GM04503 (cell line): ENCODE data around the gene TRPV3.
"Not testable (repeated sequence)": the region's sequence is repeated elsewhere in the genome, so short reads cannot be mapped to it uniquely, and the experiment has no call there.

ENCODE experiments used
- DNase-seq: peaks from one replicate; pipeline ENCODE4 v3.0.0-alpha.2; 2012; ENCODE audit warnings: low read depth

Gene TRPV3

DNA sequence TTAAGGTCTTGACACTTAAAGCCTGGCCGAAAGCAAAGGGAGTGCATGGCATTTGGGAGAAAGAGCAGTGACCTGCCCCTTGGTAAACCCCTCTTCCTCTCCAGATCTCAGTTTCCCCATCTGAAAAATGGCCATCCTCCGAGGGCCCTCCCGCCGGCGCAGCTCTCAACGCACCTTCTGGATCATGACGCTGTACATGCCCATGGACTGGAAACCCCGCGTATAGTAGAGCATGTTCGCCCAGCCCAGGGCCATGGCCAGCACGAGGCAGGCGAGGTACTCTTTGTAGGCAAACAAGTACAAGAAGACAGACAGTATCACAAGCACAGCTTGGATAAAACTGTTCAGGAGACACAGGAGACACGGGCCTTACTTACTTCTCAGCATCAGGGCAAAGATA lies 33.6 kb downstream of the TRPV3 start:
- DNase-seq, result no peak

DNA sequence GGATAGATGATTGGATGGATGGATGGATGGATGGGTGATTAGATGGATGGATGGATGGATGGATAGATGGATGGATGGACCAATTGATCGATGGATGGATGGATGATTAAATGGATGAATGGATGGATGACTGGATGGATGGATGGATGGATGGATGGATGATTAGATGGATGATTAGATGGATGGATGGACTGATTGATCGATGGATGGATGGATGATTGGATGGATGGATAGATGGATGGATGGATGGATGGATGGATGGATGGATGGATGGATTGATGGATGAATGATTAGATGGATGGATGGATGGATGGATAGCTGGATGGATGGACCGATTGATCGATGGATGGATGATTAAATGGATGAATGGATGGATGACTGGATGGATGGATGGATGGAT lies 38.1 kb downstream of the TRPV3 start:
- DNase-seq, result not testable (repeated sequence)

DNA sequence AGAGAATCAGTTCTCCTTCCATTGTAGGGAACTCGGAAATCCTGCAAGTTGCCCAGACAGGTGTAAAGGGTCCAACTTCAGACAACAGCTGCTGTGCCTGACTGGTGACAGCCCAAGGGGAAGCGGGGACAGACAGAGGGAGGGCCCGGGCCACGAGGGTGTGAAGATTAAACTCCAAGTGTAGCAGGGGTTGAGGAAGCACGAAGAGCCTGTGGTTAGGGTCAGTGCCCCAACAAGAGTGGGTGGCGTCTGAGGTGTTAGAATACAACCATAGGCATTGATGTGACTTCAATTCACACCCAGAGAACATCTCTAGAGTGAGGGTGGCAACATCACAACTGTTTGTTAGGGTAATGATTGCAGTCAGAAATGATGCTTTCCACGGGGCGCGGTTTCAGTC lies 42.7 kb downstream of the TRPV3 start:
- no peak for DNase-seq

DNA sequence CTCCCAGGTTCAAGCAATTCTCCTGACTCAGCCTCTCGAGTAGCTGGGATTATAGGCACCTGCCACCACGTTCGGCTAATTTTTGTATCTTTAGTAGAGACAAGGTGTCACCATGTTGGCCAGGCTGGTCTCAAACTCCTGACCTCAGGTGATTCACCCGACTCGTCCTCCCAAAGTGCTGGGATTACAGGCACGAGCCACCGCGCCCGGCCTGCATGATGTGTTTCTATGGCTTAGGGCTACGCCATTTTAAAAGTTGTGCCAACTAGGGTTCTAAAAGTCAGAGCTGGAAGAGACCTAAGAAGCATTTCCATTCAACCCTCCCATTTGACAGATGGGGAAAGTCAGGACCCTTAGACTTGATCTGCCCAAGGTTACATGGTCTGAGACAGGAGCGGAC lies 43.4 kb downstream of the TRPV3 start:
- DNase-seq, result not testable (repeated sequence)

DNA sequence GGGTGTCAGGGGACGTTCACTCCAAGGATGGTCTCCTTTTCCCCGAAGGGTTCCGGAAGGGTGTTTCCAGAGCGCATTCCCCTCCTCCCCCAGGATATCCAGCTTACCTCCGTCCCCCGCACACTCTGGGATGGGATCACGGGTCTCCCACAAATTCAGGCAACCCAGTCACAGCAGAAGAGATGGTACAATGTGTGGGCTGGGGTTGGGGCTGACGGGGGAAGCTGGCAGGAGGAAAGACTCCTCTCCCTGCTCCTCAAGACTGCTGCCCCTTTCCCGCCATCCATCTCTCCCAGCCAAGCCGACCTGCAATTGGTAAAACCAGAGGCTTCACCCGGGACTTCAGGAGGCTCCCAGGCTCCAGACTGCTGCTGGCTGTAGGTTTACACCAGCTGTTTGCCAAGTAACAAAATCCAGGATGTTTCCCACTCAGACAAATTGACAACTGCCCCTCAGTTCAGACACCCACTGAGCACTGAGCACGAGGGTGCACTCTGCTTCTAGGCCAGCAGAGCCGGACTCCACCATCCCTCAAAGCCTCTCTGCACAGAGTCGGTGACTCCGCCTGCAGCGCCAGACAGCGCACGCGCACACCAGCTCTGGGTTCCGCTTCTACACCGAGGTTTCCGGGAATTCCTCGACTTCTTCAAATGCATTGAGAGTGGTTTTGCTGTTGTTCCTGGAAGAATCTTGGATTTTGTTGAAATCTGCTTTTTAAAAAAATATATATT lies 44.1 kb downstream of the TRPV3 start:
- DNase-seq, result no peak

DNA sequence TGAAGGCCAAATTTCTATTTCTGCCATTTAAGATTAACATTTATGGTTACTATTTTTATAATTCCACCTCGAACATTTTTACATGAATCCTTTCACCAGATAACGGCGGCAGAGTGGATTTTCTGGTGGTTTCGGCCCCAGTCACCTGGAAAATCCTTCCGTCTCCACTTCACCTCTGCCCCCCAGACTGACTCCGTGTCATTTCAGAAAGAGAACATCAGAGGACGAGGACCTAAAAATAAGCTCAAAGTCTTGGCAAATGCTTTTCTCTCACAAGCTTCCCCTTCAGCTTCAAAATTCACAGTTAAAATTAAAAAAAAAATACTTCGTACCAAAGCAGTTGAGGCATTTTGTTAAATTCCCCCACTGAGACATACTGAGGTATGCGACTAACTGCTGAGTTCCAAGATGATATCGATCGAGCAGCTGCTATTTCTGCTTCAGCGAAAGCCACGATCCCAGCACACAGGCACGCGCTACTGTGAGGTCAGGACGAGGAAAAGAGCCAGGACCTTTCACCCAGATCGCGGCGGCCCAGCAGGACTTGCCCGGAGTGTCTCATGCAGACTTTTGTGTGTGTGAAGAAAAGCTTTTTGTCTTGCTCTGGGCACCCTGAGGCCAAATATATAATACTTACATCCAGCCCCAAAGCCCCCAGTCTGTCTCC lies 45.0 kb downstream of the TRPV3 start:
- DNase-seq, result peak; percentile 61

DNA sequence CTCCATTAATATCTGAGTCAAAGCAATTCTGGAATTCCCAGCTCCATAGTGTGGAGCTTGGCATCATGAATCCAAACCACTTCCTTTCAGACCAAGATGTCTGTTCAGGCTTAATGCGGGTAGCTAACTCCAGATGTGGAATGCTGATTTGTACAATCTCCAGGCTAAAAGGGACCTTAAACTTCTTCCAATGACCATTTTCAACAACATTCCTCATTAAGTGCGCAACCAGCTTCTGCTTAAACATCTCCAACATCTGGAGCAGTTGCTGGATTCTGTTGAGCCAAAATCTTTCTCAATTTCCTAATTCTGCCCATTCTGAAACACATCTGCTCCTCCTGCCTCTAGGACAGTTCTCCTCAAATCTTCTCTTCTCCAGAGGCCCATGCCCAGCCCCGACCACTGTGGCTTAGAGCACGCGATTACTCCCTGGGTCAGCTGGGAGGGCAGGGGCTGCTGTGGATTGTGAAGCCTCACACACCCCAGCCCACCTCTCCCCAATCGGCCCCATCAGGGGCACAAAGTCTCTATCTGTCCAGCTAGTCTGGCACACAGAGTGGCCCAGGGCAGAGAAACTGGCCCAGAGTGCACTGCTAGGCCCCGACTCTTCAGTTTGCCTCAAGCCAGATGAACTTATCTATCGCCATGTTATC lies 45.6 kb downstream of the TRPV3 start:
- peak; percentile 54 for DNase-seq

DNA sequence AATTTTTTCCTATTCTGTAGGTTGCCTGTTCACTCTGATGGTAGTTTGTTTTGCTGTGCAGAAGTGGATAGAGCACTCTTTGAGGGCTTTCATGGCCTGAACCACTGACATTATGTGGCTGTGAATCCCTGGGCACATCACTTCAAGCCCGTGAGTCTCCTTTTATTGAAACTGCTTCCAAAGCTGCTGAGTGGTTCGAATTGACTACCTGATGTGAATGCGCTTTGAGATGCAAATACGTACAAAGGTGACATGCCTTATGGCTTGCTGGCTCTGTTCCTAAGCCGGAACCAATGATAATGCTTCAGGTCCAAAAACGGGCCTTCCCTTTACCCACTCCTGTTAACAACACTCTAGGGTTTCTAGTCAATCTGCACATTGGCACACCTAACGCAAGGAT lies 47.5 kb downstream of the TRPV3 start:
- no peak for DNase-seq

DNA sequence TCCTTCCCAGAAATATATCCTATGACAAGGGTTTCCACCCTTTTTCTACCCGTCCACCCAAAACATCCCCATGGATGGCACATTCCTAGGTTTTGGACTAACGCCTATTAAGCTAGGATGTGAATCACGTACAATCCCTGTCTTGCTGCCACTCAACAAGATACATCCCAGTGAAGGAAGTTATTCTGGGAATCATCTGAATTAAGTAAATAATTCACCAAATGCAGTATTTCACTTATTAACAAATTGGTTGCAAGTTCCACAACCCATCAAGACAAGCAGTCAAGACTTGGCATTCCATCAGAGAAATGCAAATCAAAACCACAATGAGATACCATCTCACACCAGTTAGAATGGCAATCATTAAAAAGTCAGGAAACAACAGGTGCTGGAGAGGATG lies 49.7 kb downstream of the TRPV3 start:
- DNase-seq, result no peak

DNA sequence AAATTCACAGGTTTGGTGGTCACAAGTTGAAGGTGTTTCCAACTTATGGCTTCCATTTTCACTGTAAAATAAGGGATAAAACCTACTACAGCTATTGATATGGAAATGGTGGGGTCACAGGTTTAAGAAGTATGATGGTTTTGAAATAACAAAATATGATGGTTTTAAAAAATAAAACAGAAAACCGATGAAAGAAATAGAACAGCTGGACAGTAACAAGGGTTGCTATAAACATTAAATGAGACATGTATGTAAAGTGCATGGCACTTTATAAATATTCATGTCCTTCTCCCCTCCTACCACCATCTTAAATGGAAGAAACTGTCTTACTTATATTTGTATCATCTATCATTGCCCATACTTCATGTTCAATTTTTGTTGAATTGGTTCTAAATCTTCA lies 50.5 kb downstream of the TRPV3 start:
- no peak for DNase-seq

DNA sequence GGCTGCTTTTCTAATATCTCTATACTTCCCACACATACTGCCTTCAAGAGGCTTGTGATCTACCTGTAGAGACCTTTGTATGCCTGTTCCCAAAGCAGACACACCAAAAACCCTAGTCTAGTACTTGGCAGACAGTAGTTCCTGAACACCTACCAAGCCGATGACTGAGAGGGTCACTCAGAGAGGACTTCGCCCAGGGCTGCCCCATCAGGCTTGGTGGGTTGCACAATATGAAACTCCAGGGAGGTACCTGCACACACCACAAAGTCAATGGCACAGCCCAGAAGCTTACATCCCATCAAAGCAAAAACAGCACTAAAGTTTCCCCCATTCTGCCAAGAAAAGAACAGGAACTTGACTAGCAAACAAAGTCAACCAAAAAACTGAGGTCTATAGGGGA lies 51.6 kb downstream of the TRPV3 start:
- DNase-seq, result no peak

DNA sequence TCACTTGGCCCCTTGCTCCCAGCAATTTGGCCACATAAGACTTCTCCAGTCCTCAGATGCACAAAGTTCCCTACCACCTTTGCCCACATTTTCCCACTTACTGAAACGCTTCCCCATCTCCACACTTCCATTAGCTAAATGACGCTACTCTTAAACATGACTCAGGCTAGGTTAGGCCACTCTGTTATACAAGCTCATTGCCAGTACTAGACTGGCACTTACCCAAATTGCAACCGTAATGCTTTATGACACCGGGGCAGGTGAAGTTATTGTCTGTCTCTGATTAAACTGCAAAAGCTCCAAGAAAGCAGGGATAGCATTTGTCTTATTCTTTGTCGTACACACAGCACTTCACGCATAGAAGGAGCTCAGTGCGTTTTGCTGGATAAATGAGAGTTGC lies 52.6 kb downstream of the TRPV3 start:
- no peak for DNase-seq

DNA sequence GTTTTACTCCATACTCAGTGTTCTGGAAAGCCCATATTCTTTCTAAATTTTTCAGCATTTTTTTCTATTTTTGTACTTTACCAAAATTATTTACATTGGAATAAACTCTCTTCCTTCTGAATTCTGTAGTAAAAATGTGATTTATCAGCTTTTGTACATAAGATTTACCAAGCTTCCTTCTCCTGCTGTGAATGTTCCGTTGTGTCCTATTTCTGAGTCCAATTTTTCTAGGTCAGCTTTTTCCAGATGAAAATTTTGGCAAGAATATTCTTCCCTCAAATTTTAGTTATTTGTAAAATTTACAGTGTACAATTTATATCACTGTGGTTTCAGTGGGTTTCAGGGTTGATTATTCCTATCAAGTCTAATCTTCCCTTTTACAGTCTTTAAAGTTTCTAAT lies 54.3 kb downstream of the TRPV3 start:
- no peak for DNase-seq

DNA sequence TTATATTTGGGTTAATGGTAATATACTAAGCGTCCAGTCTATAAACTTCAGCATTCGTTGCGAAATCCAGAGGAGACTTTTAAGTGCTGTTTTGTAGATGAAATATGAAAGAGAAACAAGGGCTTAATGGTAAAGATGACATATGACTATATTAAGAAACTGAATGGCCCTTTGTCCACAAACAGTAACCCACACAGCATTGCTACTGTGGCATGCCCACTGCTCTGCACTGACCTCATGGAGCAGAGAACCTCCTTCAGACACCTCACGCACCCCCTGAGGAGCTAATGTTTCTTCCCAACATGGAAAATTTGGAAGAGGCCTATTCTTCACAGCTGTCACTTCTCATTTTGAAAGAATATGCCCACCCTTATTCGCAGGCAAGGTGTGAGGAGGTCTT lies 55.1 kb downstream of the TRPV3 start:
- no peak for DNase-seq

DNA sequence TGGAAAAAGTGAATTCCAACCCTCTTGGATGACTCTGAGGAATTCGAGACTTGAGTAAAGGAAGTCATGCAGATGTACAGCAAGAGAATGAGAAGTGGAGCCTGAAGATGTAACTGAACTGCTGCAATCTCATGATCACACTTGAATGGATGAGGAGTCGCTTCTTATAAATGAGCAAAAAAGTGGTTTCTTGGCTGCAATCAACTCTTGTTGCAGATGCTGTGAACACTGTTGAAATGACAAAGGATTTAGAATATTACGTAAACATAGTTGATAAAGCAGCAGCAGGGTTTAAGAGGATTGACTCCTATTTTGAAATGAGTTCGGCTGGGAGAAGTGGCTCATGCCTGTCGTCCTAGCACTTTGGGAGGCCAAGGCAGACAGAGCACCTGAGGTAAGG lies 56.3 kb downstream of the TRPV3 start:
- no peak for DNase-seq

DNA sequence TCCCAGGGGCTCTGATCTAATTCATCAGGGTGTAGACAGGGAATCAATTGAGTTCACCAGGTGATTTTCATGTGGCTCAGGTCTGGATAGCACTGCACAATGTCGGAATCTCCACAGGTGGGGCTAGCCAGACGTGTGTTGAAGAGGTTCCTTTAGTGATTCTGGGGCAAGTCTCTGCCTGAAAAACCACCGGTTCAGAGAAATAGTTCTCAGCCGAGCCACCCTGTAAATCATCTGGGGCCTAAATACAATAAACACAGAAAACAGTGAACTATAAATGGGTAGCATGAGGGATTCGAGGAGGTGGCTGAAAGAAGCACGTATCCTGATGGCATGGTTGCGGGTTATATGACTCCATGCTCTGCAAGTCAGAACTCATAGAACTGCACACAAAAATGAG lies 60.5 kb downstream of the TRPV3 start:
- no peak for DNase-seq

DNA sequence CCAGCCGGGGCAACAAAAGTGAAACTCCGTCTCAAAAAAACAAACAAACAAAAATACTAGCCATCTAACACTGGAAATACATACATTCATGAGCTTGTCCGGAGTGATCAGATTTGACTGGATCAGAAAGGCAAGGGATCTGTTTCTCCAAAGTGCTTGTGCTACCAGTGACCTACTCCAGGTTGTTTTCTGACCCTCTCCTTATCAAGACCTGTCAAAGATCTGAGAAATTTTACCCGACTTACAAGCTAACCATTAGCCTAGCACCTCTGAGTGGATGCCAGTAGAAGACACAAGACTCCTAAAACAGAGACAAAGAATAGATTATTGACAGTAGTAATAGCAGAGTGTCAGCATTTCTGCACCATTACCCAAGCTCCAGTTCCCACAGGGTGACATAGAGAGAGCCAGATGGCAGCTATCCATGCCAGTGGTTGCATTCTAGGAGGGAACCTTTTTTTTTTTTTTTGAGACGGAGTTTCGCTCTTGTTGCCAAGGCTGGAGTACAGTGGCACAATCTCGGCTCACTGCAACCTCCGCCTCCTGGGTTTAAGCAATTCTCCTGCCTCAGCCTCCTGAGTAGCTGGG lies 72.0 kb downstream of the TRPV3 start:
- DNase-seq, result no peak

DNA sequence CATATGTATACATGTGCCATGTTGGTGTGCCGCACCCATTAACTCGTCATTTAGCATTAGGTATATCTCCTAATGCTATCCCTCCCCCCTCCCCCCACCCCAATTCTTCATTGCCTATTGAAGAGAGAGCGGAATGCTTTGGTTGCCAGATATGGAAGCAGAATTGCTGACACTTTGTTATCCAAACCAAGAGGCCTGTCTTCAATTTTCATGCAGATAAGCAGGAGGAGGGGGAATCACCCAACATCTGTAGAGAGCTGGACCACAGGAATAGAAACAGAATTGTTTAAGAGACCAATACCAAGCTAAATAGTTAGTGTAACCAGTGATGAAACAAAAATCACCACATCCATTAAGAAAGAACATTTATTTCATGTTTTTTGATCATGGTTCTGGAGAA lies 74.8 kb downstream of the TRPV3 start:
- DNase-seq, result no peak

DNA sequence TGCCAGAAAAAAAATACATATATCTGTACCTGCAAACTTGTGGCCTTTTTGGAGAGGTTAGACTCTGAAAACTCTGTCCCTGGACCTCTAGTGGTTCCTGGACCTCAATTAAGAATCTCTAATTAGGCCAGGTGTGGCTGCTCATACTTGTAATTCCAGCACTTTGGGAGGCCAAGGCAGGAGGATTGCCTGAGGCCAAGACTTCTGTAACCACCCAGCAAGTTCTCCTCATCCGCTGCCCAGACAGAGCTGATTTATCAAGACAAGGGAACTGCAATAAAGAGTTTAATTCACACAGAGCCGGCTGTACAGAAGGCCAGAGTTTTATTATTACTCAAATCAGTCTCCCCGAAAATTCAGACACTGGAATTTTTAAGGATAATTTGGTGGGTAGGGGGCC lies 77.6 kb downstream of the TRPV3 start:
- DNase-seq, result no peak

DNA sequence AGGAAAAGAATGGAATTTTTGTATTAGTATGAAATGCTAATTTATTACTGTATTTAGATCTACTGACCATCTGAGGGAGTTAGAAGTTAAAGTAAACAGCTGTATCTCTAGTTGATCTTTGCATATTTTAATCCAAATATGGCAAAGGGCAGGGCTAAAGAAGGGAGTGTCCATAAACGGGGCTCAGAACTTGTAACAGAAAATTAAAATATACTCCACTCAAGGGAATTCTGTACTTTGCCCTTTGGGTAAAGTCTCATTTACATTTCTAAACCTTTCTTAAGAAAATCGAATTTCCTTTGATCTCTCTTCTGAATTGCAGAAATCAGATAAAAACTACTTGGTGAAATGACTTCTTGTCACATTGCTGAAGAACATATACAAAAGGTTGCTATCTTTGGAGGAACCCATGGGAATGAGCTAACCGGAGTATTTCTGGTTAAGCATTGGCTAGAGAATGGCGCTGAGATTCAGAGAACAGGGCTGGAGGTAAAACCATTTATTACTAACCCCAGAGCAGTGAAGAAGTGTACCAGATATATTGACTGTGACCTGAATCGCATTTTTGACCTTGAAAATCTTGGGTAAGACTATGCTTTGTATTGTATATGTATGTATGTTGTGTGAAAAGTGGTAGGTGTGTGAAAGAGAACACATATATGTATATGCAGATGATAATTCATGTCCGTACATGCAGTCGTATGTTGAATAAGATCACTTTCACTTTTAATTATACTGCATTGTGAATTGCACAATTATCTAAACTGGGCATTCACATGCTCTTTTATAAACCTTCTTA lies 81.6 kb downstream of the TRPV3 start, which contains the start of gene ASPA:
ASPA (plus strand) TSS at position 186 of the 799 bp plus-strand sequence; CDS start at position 349, 163 bp downstream.
- peak; percentile 8 for DNase-seq

DNA sequence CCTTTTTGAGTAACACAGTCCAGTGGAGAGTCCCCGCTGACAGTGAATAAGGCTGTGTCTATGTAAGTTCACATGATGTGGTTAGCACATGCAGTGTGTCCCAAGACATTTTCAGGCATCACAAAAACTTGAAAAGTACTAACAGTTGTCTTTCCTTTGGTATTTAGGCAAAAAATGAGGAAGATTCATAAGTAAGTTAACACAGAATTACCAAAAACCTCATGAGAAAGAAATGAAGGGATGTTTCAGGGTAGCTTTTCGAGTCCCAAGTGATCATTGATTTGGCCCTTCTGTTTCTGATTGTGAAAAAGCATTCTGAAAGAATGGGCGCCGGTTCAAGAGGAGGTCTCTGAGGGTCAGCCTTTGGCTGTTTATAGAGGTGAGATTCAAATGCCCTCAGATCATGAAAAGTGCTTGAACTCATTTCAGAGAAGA lies 82.3 kb downstream of the TRPV3 start:
- DNase-seq, result no peak

DNA sequence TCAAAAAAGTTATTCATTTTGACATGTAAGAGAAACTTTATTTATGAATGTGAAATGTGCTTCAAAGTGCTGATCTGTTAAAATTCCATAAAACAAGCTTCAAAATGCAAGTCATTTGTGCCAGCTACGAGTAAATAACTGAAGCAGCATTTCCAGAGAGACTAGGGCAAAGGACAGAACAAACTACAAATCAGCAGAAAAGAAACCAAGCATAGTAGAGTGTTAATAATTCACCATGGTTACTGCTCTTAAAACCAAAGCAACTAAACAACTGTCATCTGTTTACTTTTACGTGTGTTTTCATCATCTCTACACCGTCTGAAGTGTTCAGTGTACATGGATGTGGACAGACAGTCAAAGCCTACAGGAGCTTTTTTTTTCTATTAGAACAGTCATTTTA lies 83.4 kb downstream of the TRPV3 start:
- DNase-seq, result peak; percentile 3
